ENCODE results near the gene SYNE3.

Gene SYNE3

DNA sequence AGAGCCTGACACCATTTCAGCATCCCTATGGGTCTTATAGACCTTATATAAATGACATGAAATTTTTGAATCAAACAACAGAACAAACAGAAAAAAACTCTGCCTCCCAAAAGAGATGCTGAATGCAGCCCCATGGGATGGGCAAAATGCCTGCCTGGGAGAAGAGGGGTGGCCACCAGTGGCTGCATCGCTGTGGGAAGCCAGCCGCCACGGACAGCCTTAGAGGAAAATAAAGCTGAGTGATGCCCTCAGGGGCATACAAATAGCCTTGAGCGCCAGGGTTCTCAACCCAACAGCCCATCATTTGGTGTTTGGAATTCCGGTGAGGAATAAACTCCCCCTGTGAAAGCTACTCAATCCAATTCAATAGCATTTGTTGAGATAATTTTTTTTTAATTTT, 22.9 kb downstream of the SYNE3 start:
- in situ Hi-C loops (cut with MboI; ENCODE audit: low sequenced_read_pairs) = no loop called here

DNA sequence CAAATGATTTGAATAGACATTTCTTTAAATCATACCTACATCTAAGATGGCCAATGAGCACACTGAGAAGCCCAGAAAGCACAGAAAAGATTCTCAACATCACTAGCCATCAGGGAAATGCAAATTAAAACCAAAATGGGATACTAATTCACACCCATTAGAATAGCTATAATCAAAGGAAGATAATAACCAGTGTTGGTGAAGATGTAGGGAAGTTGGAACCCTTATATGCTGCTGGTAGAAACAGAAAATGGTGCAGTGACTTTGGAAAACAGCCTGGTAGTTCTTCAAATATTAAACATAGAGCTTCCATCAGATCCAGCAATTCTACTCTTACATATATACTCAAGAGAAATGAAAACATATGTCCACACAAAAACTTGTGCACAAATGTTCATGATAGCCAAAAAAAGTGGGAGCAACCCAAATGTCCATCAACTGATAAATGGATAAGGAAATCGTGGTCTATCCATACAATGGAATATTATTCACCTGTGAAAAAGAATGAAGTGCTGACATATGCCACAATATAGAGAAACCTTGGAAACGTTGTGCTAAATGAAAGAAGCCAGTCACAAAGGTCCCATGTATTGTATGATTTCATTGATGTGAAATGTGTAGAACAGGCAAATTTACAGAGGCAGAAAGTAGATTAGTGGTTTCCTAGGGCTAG, 24.4 kb downstream of the SYNE3 start:
- in situ Hi-C loops (cut with MboI; ENCODE audit: low sequenced_read_pairs) = no loop called here

DNA sequence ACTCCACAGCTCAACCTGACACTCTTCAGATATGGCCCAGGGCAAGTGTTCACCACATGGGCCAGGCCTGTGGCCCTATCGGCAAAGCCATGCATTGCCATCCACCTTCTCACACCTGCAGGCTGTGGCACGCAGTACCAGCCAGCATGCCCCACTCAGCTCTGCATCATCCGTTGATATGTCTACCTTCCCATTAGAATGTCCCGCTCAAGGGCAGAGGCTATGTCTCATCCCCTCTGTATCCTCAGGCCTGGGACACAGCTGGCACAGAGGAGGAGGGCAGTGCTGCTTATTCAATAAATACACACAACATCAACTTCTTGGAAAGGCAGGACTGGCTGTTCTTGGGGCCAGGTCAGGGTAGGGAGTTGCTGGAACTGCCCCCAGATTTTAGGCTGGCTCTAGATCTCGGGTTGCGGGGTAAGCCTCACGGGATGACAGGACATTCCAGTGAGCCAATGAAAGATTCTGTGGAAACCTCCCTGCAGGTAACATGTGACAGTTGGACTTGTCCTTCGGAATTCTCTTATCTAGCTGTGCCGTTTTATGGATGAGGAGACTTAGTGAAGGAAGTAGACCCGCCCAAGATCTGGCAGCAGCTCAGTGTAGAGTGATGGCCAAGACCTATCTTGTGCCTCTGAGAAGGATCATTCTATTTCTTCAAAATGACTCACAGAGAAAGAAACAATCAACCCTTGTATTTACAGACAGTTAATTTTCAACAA, 25.6 kb downstream of the SYNE3 start:
- in situ Hi-C loops (cut with MboI; ENCODE audit: low sequenced_read_pairs) = no loop called here

DNA sequence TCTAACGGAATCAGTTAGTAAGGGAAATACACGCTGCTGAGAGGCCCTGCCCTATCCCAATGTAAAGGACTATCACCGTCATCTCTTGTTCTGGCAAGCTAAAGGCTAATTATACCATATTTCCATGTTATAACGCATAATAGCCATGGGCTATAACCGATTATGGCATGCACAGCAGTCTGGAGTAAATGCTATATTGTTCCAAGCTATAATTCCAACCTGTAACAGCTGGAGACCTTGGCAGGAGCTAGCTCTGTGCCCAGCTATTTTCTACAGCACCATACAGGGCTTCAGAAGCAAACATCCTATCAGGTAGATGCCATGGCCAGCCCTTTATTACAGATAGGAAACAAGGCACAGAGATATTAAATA, 26.3 kb downstream of the SYNE3 start:
- in situ Hi-C loops (cut with MboI; ENCODE audit: low sequenced_read_pairs) = no loop called here

DNA sequence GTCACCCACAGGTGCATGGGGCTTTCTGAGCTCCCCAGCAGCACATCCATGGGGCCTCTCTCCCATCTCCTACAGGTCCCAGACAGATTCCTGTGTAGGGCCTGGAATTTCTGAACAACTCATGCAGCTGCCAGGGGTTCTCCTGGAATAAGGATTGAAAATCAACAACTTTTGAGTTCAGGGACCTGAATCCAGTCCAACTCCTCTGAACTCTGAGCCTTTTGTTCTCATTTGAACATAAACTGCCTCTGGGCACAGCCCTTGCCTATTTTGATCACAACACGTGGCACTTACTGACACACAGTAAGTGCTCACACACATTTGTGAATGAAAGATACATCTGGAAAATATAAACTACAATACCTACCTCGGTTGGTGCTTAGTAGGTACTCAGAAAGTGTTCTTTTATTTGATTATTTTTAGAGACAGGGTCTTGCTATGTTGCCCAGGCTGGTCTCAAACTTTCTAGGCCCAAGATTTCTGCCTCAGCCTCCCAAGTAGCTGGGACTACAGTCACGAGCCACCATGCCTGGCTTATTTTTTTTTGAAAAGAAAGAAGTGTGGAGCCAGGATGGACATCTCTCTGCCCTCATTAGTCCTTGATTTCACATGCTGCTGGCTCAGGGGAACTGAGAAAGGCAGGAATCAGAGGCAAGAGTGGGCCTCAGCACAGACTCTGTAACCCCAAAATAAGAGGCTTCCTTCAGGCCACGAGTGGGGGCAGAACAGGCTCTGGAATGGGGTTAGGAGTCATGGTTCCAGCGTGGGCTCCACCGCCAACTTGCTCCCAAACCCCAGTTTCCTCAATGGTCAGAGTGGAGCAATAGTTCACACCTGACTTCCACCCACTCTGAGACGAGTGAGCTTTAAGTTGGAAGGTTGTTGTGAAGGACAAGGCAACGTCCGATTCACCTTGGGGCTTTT, 27.0 kb downstream of the SYNE3 start:
- in situ Hi-C loops (cut with MboI; ENCODE audit: low sequenced_read_pairs) = no loop called here

DNA sequence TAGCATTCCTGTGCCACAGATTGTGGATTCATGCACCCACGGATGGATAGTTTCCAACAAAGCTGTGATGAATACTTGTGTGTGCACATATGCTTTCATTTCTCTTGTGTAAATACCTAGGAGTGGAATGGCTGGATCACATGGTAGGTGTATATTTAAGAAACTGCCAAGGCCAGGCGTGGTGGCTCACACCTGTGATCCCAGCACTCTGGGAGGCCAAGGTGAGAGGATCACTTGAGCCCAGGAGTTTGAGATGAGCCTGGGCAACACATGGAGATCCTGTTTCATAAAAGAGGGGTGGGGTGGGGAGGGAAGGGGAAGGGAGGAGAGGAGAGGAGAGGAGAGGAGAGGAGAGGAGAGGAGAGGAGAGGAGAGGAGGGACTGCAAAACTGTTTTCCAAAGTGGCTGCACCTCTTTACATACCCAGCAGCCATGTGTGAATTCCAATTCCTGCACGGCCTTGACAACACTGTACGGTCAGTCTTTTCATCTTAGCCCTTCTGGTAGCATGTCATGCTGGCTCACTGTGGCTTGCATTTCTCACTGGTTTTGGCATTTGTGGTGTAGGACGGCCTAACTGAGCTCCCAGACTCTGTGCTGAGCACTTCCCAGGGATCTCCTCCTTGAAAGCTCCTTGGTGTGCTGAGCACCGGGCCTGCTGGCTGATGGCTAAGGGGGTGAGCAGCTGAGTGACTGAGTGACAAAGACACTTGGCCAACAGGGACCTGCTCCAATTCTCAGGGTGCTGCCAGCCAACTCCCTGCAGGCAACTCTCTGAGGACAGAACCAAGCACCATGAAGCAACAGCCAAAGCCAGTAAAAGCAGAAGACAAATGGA, 27.9 kb downstream of the SYNE3 start:
- in situ Hi-C loops (cut with MboI; ENCODE audit: low sequenced_read_pairs) = no loop called here

DNA sequence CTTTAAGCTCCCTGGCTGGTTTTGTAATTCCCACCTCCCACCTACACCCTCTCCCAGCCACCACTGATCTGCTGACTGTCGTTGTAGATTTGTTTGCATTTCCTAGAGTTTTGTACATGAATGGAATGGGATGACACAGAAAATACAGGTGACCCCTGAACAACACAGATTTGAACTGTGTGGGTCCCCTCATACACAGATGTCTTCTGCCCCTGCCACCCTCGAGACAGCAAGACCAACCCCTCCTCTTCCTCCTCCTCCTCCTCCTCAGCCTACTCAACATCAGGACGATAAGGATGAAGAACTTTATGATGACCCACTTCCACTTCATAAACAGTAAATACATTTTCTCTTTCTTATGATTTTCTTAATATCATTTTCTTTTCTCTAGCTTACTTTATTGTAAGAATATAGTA, 28.8 kb downstream of the SYNE3 start:
- in situ Hi-C loops (cut with MboI; ENCODE audit: low sequenced_read_pairs) = no loop called here

DNA sequence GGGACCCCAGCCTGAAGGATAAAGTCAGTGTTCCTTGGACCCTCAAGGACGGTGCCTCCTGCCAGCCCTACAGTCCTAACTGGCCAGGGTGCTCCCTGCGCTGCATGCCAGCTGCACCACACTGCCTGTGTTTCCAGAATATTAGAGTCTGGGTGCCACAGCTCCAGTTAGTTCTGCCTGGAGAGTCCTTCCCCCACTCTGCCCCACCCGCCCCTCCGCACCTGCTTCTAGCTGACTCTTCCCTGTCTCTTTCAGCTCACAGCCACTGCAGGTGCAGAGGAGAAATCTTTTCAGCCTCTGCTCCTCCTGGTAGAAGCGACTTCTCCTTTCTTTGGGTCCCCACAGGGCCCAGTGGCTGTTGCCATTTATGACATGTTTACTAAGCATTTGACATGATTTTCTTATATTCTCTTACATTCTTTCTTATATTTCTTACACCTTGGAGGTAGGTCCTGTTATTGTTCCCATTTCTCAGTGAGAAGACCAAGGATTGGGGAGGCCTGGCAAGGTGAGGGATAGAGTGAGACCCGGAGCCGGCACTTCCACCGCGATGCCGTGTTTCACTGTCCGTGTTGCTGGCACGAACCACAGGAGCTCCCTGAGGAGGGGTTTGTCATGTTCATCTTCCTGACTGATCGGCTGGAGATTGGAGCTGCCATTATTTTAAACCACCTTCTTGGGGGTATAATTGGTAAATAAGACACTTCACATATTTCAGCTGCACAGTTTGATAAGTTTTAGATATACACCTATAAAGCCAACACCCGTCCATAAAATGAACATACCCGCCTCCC, 29.4 kb downstream of the SYNE3 start:
- in situ Hi-C loops (cut with MboI; ENCODE audit: low sequenced_read_pairs) = no loop called here

DNA sequence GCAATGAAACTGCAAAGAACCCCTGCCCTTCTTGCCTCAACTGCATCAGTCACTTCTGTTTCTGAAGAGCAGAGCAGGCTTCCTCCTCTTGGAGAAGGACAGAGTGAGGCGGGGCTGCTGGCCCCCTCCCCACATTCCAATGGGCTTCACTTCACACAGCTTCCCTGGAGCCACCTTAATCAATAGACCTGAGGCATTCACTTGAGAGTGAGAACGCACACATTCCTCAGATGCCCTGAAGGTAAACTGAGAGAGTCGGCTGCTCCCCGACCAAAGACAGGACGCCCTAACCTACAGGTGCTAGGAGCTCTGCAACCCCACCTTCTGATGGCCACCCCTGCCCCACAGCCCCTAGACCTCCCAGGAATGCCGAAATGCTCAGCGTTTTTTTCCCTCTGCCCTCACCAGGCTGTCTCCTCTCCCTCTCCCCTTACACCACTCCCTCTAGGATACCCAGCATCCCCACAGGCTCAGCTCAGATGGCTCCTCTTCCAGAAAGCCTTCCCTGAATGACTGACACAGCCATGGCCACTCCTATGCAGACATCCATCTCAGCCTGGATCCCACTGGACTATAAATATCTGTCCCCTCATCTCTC, 31.1 kb downstream of the SYNE3 start:
- in situ Hi-C loops (cut with MboI; ENCODE audit: low sequenced_read_pairs) = no loop called here

DNA sequence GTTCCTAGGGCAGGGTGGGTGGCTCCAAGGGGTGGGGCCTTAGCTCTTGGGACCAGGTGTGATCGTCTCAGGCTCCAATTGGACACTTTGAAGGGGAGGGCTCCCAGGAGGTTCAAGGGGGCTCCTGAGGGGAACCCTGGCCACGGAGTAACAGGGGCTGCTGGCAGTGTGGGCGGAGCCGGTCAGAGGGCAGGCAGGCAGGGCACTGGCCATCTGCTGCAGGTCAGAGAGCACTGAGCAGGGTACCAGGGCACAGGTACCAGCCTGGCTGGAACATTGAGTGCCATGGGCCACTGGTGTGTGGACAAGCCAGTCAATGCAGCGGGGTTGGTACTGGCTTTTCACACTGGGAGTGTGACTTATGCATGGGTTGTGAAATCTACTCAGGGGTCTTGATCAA, 32.2 kb downstream of the SYNE3 start:
- in situ Hi-C loops (cut with MboI; ENCODE audit: low sequenced_read_pairs) = no loop called here

DNA sequence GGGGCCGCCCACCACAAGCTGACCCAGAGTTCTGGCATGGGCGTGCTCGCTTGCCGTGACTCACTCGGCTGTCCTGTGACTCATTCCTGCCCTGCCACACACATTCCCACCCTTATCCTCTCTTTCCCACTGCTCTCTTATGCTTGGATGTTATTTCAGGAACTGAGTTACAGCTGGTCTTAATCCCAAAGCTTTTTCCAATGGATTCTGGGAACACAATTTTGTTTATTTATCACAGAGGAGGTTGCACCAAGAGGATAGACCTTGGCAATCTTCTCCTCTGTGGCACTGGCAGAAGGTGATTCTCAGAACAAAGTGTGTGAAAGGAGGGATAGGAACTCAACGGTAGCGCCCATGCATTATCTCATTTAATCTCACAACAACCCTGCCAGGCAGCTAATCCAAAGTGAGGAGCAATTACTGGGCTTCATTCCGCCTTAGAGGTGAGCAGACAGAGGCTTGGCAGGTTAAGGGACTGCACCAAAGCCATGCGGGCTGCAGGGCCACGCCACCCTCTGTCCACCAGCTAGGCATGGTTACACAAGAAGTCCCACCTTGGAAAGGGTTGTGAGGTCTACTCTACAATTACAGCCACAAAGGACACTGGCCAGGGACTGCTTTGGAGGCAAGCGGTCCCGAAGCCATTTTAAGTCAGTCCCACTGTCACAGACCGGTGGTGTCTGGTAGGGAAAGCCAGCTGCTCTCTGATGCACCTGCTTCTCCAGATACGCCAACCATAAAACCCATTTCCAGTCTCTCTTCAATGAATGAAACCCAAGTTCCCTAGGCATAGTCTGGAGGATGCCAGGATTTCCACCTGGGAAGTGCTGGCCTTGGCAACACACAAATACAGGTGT, 32.9 kb downstream of the SYNE3 start:
- in situ Hi-C loops (cut with MboI; ENCODE audit: low sequenced_read_pairs) = no loop called here

DNA sequence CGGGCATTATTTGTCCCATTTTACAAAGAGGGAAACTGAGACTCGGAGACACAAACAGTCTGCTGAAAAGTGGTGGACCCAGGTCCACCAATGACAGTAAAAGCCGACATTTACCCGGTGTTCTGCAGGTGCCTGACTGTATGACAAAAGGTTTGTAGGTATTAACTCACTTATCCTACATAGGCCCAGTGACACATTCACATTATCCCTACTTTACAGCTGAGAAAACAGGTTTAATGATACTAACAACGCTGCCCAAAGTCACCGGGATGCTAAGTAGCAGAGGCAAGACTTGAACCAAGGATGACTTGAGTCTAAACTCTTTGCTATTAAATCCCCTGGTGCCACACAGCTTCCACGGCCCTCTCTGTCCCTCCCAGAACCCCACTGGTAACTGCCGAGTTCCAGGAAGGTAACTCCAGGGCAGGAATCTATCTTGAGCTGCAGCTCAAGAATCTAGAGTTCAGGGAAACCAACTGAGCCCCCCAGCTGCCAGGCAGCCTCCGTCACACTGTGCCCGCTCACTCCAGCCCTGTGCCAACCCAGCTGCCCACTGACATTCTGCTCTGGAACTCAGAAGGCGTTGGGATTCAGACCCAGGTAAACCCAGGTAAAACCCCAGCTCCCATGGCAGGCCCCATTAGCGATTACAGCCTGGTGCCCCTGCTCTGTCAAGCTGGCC, 33.7 kb downstream of the SYNE3 start:
- in situ Hi-C loops (cut with MboI; ENCODE audit: low sequenced_read_pairs) = no loop called here

DNA sequence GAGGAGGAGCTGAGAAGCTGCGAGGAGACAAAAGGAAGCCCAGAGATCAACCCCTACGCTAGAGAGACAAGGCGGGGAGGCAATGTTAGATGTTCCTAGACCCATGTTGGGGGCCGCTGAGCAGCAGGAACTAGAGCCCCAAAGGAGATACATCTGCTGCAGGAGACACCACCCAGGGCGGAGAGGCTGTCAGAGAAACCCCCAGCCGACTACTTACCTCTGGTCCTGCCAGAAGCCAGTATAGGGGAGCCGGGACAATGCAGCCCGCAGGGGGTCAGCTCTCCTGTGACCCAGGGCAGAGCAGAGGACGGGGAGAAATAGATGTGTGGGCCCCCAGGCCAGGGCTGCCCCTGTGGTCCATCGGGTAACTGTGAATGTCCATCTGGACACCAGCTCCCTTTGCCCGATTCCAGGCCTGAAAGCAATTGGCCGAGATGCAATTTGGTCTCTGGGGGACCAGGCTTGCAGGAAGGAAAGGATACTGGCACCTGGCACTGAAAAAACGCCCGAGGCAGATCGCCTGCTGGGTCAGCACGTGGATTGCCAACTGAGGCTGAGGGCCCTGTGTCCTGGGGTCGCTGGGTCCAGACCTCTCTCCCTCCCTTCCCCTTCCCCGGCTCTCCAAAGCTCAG, 34.9 kb downstream of the SYNE3 start:
- in situ Hi-C loops (cut with MboI; ENCODE audit: low sequenced_read_pairs) = no loop called here

DNA sequence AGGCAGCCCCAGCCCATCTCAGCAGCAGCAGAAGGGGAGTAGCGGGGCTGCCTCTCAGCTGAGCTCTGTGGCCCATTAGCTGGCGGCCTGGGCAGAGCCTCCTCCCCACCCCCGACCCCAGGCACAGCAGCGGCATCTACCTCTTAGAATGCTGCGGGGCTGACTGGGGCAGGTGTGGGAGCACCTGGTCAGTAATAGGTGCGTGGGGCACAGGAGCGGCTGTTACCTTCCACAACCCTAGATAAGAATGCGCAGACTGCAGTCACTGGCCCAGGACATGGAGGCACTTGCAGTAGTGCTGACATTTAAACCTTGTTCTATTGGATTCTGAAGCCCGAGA, 35.6 kb downstream of the SYNE3 start:
- in situ Hi-C loops (cut with MboI; ENCODE audit: low sequenced_read_pairs) = no loop called here

DNA sequence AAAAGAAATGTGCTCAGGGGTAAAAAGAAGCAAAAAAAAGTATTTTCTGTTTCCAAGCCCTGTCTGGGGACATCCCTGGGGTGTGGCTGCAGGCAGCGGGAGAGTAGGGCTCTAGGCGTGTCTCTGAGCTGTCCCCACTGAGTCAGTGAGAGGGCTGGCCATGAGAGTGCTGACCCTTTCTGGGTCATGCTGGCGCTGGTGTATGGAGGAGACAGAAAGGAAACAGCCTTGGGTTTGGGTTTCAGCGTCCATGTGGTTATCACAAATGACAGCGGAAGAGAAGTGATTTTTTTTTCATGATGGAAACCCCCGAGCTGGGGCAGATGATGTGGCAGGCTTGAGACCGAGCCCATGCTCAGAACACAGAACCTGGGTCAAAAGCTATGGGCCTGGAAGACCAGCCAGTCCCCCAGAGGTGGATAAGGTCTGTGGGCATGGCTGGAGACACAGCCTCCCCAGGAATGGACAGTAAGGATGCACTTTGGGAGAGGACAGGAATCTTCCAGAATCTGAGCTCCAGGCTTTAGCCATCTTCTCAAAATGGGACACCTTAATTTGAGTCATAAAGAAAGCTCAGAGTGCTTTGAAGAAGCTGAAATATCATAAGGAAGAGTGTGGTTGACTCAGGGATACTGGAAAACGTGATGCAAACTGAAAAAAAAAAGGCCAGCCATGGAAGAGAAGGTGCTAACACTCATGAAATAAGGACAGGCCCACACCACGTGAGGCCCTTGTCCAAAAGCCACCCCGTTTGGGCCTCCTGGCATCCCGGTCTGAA, 36.2 kb downstream of the SYNE3 start:
- in situ Hi-C loops (cut with MboI; ENCODE audit: low sequenced_read_pairs) = no loop called here

DNA sequence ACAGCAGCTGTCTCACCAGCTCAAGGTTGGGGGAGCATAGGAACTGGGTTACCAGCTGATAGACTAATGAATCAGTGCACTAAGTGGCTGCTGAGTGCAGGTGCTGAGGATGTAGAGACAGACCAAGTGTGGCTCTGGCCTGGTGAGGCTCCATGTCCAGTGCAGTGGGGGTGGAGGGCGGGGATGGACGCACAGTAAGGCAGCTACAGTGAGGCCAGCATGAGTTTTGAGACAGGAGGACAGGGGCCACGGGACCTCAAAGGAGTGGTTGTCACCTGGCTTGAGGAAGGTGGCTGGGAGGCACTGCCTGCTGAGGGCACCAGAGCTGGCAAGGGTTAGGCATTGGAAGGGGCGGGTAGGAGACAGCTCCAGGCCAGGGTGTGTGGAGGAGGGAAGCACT, 37.0 kb downstream of the SYNE3 start:
- in situ Hi-C loops (cut with MboI; ENCODE audit: low sequenced_read_pairs) = no loop called here

DNA sequence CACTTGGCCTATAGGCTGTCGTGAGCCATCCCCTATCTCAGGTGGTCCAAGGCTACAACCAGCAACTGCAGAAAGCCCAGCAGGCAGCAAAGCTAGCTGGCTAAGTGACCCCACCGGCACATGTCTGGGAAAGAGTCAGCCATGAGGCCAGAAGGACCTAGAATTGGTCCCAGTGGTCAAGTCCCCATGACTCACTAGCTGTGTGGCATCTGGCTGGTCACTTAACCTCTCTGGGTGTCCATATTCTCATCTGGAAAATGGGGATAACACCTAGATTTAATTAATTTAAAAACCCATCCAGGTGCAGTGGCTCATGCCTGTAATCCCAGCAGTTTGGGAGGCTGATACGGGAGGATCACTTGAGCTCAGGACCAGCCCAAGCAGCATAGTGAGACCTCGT, 37.6 kb downstream of the SYNE3 start:
- in situ Hi-C loops (cut with MboI; ENCODE audit: low sequenced_read_pairs) = no loop called here
